Esophagus (tissue), 2 donors: ENCODE data around the gene FNDC4. TPM values are rescaled to one million over a fixed set of nuclear protein-coding genes. Genes with fewer than 3 reads are reported as not detected.

Source experiments
- H3K27ac ChIP-seq, 2 donors: one replicate each; pipeline ENCODE4 v1.5.1; 2013; ENCODE audit warnings: low read depth in 2 of 2, mild to moderate bottlenecking in 2 of 2, inconsistent platforms in 1 of 2, low read length in 1 of 2, moderate library complexity in 1 of 2
- H3K27me3 ChIP-seq, 2 donors: one replicate each; pipeline ENCODE4 v1.6.1; 2013; ENCODE audit warnings: low read length in 2 of 2, control low read depth in 1 of 2, mild to moderate bottlenecking in 1 of 2; ENCODE audit not compliant: insufficient read depth in 2 of 2, control insufficient read depth in 1 of 2
- H3K36me3 ChIP-seq, 2 donors: one replicate each; pipeline ENCODE4 v1.6.1; 2013; ENCODE audit warnings: low read length in 1 of 2; ENCODE audit not compliant: control insufficient read depth in 2 of 2, insufficient read depth in 2 of 2
- H3K4me1 ChIP-seq, 2 donors: one replicate each; pipeline ENCODE4 v1.6.1; 2013; ENCODE audit warnings: low read length in 1 of 2; ENCODE audit not compliant: control insufficient read depth in 2 of 2, insufficient read depth in 2 of 2
- H3K4me3 ChIP-seq, 2 donors: one replicate each; pipeline ENCODE4 v1.5.1; 2013; ENCODE audit warnings: low read length in 2 of 2, mild to moderate bottlenecking in 2 of 2, low read depth in 1 of 2, moderate library complexity in 1 of 2
- H3K9me3 ChIP-seq, 2 donors: one replicate each; pipeline ENCODE4 v1.6.1; 2013; ENCODE audit warnings: mild to moderate bottlenecking in 2 of 2, low read depth in 1 of 2, low read length in 1 of 2, moderate library complexity in 1 of 2; ENCODE audit not compliant: control insufficient read depth in 2 of 2, insufficient read depth in 1 of 2
- WGBS, 2 donors: extraction: QIAGEN DNeasy Blood & Tissue Kit; methylation state at CpG; one replicate each; pipeline ENCODE4 v1.1.7; 2013; 5-methylcytosine and 5-hydroxymethylcytosine counted together
- polyA plus RNA-seq, 2 donors: library from polyadenylated mRNA; stranded (reverse); fragments of 200-250 nt; gene quantifications; one replicate each; pipeline ENCODE4 v1.2.3, GENCODE V29; 2013
- donor health status: healthy with polysubstance abuse.
- donor health status: Bipolar disorder and iron deficiency.

FNDC4 gene
- polyA plus RNA-seq, 2 donors, result 22.2 to 34.0 TPM

GRCh38 chr2:27496357-27497287 lies 1.6 kb upstream of the FNDC4 start, which contains the start of gene GCKR:
TSS of gene GCKR (plus strand) at chr2:27496839. CDS start at chr2:27496905, 66 bp downstream.
- Histone ChIP-seq H3K36me3 (peaks cover 0 to 3% of the 10 kb centered on the region in 2 donors), H3K27me3 (no peaks in the 10 kb centered on the region), H3K27ac (peak within 1 kb of the TSS; percentile 26 to 84), H3K9me3 (no peaks in the 10 kb centered on the region), H3K4me1 (peaks cover 5 to 14% of the 10 kb centered on the region in 2 donors), H3K4me3 (no peak within 1 kb of the TSS)
- 67 to 77% methylated on average over 12 of the region's 12 CpGs for WGBS, 2 donors

GRCh38 chr2:27495840-27496356 lies 898 bp upstream of the FNDC4 start:
- Histone ChIP-seq H3K4me1 (peaks cover 5 to 14% of the 10 kb centered on the region in 2 donors), H3K36me3 (peaks cover 0 to 3% of the 10 kb centered on the region in 2 donors), H3K9me3 (no peaks in the 10 kb centered on the region), H3K27ac (no peak overlapping the region), H3K27me3 (no peaks in the 10 kb centered on the region), H3K4me3 (no peak overlapping the region)
- WGBS, 2 donors, result 46 to 69% methylated on average over 4 of the region's 4 CpGs

GRCh38 chr2:27494284-27494943 lies 586 bp downstream of the FNDC4 start:
- Histone ChIP-seq H3K4me3 (peak overlapping the region; percentile 61 to 67), H3K27me3 (no peaks in the 10 kb centered on the region), H3K36me3 (peaks cover 0 to 3% of the 10 kb centered on the region in 2 donors), H3K27ac (peak overlapping the region in 1 of 2 donors; percentile 34), H3K9me3 (no peaks in the 10 kb centered on the region), H3K4me1 (peaks cover 5 to 14% of the 10 kb centered on the region in 2 donors)
- WGBS, 2 donors, result 24 to 31% methylated on average over 28 to 35 of the region's 35 CpGs

- no peaks in the 10 kb centered on the region for H3K27me3 ChIP-seq
- H3K27ac ChIP-seq, result peak overlapping the region in 1 of 2 donors; percentile 7
- H3K36me3 ChIP-seq, result peaks cover 0 to 3% of the 10 kb centered on the region in 2 donors
- WGBS, 2 donors, result 88 to 90% methylated on average over 13 of the region's 13 CpGs
- H3K4me3 ChIP-seq, result peak overlapping the region; percentile 61 to 67
- no peaks in the 10 kb centered on the region for H3K9me3 ChIP-seq
- H3K4me1 ChIP-seq, result peaks cover 5 to 14% of the 10 kb centered on the region in 2 donors
Observed at GRCh38 chr2:27493948-27494283, 1.1 kb downstream of the FNDC4 start.

- Histone ChIP-seq H3K4me1 (peaks cover 5 to 11% of the 10 kb centered on the region in 2 donors), H3K27me3 (no peaks in the 10 kb centered on the region), H3K4me3 (no peak overlapping the region), H3K36me3 (peaks cover 0 to 3% of the 10 kb centered on the region in 2 donors), H3K27ac (no peak overlapping the region), H3K9me3 (no peaks in the 10 kb centered on the region)
- 87 to 93% methylated on average over 4 of the region's 4 CpGs for WGBS, 2 donors
Observed at GRCh38 chr2:27492557-27492956, 2.4 kb downstream of the FNDC4 start.

GRCh38 chr2:27489498-27490397 lies 5.3 kb downstream of the FNDC4 start, which contains the start of gene IFT172:
TSS of gene IFT172 (minus strand) at chr2:27489743. CDS start at chr2:27489653, 90 bp downstream.
- Histone ChIP-seq H3K4me3 (peak within 1 kb of the TSS; percentile 52 to 60), H3K27ac (peak within 1 kb of the TSS; percentile 75 to 86), H3K36me3 (peaks cover 0 to 3% of the 10 kb centered on the region in 2 donors), H3K27me3 (no peaks in the 10 kb centered on the region), H3K9me3 (no peaks in the 10 kb centered on the region), H3K4me1 (peaks cover 3 to 5% of the 10 kb centered on the region in 2 donors)
- 7 to 8% methylated on average over 43 of the region's 43 CpGs for WGBS, 2 donors

GRCh38 chr2:27489118-27489497 lies 5.9 kb downstream of the FNDC4 start:
- WGBS, 2 donors, result 2 to 3% methylated on average over 11 of the region's 11 CpGs
- Histone ChIP-seq H3K4me3 (peak overlapping the region; percentile 52 to 60), H3K9me3 (no peaks in the 10 kb centered on the region), H3K27ac (peak overlapping the region; percentile 55 to 86), H3K4me1 (no peaks in the 10 kb centered on the region), H3K36me3 (peaks cover 0 to 3% of the 10 kb centered on the region in 2 donors), H3K27me3 (no peaks in the 10 kb centered on the region)

- Histone ChIP-seq H3K4me1 (no peaks in the 10 kb centered on the region), H3K36me3 (peaks cover 6 to 7% of the 10 kb centered on the region in 2 donors), H3K27ac (no peak overlapping the region), H3K27me3 (no peaks in the 10 kb centered on the region), H3K9me3 (no peaks in the 10 kb centered on the region), H3K4me3 (no peak overlapping the region)
- 73 to 74% methylated on average over 3 of the region's 3 CpGs for WGBS, 2 donors
Observed at GRCh38 chr2:27485496-27485895, 9.5 kb downstream of the FNDC4 start.

- Histone ChIP-seq H3K4me1 (no peaks in the 10 kb centered on the region), H3K4me3 (no peak overlapping the region), H3K36me3 (peaks cover 3 to 10% of the 10 kb centered on the region in 2 donors), H3K27ac (no peak overlapping the region), H3K9me3 (no peaks in the 10 kb centered on the region), H3K27me3 (no peaks in the 10 kb centered on the region)
- WGBS, 2 donors, result 93 to 94% methylated on average over 5 of the region's 5 CpGs
Observed at GRCh38 chr2:27471961-27472360, 23.0 kb downstream of the FNDC4 start.
